SU-DHL-6 (cell line): ENCODE measurements around the gene PDE4B.

Experiments used
- CTCF ChIP-seq: fragments of 200-600 bp; sonication (generic); IDR thresholded peaks from one replicate; pipeline ENCODE4 v1.5.1; 2017; ENCODE audit warnings: antibody characterized with exemption, mild to moderate bottlenecking, low read length, moderate library complexity; ENCODE audit not compliant: insufficient read depth, poor library complexity, severe bottlenecking
- EZH2phosphoT487 ChIP-seq: fragments of 200-600 bp; sonication (generic), shearing (Covaris generic); conservative IDR thresholded peaks from 2 replicates; pipeline ENCODE4 v1.6.1; 2018; ENCODE audit warnings: mild to moderate bottlenecking, antibody characterized with exemption, low read length, moderate library complexity, mixed read lengths

- TF ChIP-seq CTCF (no peak), EZH2phosphoT487 (no peak)
These were observed 476.5 kb downstream of the PDE4B start for GRCh38 chr1:66269222-66269621.
